NCI-H2029 (cell line): ENCODE measurements around the gene CAGE1.

Source experiments
- DNase-seq: peaks from one replicate; lab custom pipeline; 2025; lab: John Stamatoyannopoulos, UW

Gene CAGE1

GRCh38 chr6:7309050-7309449 is 80.5 kb downstream of the CAGE1 start:
- no peak for DNase-seq

- no peak for DNase-seq
These were observed 82.0 kb downstream of the CAGE1 start for GRCh38 chr6:7307533-7307932.

GRCh38 chr6:7304821-7305220 is 84.7 kb downstream of the CAGE1 start:
- DNase-seq, result no peak

GRCh38 chr6:7301702-7302101 is 87.8 kb downstream of the CAGE1 start:
- no peak for DNase-seq

- no peak for DNase-seq
These were observed 88.6 kb downstream of the CAGE1 start for GRCh38 chr6:7300926-7301325.

- DNase-seq, result no peak
These were observed 91.4 kb downstream of the CAGE1 start for GRCh38 chr6:7298113-7298512.

GRCh38 chr6:7296602-7297001 is 92.9 kb downstream of the CAGE1 start:
- no peak for DNase-seq

GRCh38 chr6:7295916-7296315 is 93.6 kb downstream of the CAGE1 start:
- DNase-seq, result no peak

GRCh38 chr6:7292596-7293255 is 96.8 kb downstream of the CAGE1 start:
- no peak for DNase-seq

GRCh38 chr6:7290079-7290478 is 99.5 kb downstream of the CAGE1 start:
- no peak for DNase-seq

- no peak for DNase-seq
These were observed 104.1 kb downstream of the CAGE1 start for GRCh38 chr6:7285416-7285815.

- no peak for DNase-seq
These were observed 105.9 kb downstream of the CAGE1 start for GRCh38 chr6:7283676-7284075.

GRCh38 chr6:7282097-7282906 is 107.2 kb downstream of the CAGE1 start:
- DNase-seq, result no peak
